Measurements from ENCODE around the gene GPC6.

Gene GPC6

GRCh38 chr13:94009701-94010100 is 783.1 kb downstream of the GPC6 start:
- no peak for FAIRE-seq

GRCh38 chr13:94014461-94014860 is 787.9 kb downstream of the GPC6 start:
- no peak for FAIRE-seq

DNA sequence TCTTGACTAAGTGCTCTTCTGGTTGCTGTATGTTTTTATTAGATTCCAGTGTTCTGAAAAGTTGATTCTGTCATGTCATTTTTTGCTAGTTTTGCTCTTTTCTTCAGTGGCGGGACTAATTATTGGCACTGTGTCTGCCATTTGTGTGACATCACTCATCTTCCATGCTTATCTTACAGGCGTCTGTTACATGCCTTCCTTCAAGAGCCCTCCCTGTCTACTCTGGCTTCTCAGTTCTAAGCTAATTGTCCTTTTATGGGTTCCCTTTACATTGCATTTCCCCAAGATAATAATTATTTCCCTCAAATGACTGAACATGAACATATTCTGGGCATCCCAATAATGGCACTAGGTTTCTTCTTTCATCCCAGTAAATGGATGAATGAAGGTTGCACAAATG is 793.8 kb downstream of the GPC6 start:
- no peak for FAIRE-seq

DNA sequence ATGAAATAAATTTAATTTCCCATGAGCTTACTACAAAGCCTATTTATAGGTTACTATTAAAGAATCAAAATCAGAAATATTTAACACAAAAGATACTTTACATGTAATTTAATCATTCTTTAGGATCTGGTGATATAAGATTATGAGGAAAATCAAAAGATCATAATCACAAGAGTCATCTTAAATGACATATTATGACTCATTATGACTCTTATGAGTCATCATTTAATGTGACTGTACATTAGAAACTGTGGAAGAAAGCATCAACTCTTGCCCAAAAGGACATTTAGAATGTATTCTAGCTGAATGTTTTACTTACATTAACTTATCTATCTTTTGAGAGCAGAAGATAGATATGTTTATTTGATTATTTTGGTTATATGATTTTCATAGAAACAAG is 794.2 kb downstream of the GPC6 start:
- no peak for FAIRE-seq

DNA sequence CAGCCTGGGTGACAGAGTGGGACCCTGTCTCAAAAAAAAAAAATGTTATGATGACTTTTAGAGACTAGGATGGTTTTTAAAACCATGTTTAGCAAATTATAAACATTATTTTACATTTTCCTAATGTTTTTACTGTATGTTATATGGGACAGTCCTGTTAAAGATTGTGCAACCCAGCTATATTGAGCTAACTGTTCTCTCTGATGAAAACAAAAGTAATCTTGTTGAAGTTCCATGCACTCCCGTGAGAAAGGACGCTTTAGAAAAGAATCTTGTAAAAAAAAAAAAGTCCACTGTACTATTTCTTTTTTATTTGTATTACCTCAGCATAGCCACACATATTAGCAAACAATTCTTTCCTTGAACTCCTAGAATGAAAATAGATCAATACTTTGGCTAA is 801.6 kb downstream of the GPC6 start:
- FAIRE-seq = no peak

DNA sequence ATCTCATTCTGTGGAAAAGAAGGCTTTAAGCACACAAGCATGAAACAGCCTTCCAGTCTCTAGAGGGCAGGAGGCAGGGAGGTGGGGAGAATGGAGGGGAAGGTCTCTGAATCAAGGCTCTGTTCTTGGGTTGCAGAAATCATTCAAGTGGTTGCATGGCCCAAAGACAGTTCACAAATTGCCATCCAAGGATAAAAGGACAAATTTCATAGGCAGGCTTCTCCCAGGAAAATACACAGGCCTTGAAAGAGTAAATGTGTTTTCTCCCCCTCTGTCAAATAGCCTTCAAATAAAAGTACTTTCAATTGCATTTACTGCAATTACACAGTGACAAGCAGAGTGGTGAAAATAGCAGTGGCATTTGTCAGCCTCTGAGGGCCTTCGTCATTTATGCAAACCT is 802.0 kb downstream of the GPC6 start:
- no peak for FAIRE-seq

GRCh38 chr13:94030415-94031119 is 804.0 kb downstream of the GPC6 start:
- no peak for FAIRE-seq

- FAIRE-seq = no peak
Measured at GRCh38 chr13:94031609-94032008, 805.0 kb downstream of the GPC6 start.

- FAIRE-seq = no peak
Measured at GRCh38 chr13:94033098-94033497, 806.5 kb downstream of the GPC6 start.

DNA sequence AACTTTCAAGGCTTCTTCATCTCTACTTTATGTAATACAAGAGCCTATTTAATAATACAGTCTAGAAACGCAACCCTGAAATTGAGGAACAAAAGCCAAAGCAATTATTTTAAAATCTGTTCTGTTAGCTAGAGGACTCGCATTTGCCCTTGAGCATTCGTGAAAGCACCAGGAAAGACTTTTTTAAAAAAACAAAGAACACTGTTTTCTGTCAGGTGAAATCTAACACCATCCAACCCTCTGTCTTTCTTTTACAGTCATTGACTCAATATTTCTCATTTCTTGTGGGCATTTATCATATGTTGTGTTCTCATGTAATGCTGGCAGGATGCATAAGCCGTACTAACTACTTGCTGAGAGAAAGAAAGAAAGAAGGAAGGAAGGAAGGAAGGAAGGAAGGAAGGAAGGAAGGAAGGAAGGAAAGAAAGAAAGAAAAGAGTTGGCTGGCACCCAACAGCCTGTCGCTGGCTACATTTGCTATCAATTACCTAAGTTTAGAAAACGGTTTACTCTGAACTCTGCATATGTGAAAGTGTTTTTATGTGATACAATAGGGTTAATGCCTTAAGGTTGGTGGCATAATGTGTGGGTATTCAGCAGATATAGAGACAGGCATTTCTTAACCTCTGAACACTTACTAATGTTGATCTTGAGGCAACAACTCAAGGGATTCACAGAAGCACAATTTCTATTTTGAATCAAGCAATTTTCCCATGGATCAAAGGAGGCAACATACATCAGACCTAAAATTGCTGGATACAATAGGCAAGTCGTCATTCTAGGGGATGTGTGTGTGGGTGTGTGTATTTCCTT is 807.4 kb downstream of the GPC6 start:
- no peak for FAIRE-seq

GRCh38 chr13:94050039-94050438 is 823.4 kb downstream of the GPC6 start:
- FAIRE-seq = no peak

- no peak for FAIRE-seq
Measured at GRCh38 chr13:94050686-94051085, 824.1 kb downstream of the GPC6 start.

DNA sequence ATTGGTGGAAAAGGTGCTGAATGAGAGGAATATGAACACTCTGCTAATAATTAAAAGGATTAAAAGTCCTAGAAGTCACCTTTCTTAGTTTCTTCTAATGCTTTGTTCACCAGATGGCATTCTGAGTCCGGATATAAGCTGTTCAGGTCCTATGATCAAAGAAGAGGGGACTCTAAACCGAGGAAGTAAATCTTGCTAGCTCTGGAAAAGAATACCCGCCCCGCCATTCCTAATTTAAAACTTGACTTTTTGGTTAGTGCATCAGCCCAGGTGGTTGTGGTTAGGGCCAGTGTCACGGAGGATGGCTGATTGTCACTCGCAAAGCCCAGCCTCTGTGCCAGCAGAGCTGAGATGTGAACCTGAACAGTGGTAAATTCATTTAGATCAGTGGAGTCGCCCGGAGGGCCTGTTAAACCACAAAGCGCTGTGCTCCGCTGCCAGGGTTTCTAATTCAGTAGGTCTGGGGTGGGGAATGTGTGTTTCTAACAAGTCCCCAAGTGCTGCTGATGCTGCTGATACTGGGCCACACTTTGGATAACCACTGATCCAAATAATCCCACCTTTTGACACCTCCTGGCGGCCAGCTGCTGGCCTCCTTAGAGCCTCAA is 827.5 kb downstream of the GPC6 start:
- no peak for FAIRE-seq

- FAIRE-seq = no peak
Measured at GRCh38 chr13:94056362-94056990, 829.9 kb downstream of the GPC6 start.

DNA sequence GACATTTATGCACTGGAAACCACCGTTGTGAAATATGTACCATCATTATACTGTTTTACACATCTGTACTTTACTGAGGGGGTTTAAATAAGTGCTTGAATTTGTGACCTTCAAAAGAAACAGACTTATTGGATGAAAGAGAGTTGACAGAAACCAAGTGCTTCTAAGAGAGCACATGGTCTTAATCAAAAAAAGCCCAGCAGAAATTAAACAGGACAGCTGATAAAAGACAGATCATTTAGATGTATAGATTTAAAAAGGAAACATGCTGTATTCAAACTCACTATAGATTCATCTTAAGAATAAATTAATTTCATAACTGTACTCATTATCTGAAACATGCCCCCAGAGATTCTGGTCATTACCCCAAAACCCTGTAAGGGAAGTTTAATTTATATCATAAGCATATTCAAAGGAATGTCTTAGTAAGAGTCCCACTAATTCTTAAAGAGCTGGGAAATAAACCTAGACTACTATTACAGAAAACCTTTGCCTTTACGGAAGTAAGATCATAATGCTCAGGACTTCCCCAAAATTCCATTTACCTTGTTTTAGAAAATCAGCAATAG is 831.1 kb downstream of the GPC6 start:
- no peak for FAIRE-seq

- no peak for FAIRE-seq
Measured at GRCh38 chr13:94058821-94059360, 832.3 kb downstream of the GPC6 start.

DNA sequence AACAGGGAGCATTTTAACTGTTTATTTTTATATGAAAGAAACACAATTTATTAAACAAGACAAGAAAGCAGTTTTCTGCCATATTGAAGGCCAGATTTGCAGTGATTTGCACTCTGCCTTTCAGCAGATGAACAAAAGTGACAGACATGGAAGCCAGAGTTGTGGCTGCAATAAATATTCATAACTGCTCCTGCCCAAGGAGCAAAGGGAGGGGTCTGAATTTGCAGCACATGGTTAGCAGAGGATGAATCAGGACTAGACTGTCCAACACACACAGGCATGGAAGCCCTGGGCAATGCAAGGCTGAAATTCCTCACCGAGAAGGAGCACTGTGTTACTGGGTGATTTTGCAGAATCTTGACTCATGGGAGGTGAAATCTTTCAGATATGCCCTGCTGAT is 834.7 kb downstream of the GPC6 start:
- no peak for FAIRE-seq

DNA sequence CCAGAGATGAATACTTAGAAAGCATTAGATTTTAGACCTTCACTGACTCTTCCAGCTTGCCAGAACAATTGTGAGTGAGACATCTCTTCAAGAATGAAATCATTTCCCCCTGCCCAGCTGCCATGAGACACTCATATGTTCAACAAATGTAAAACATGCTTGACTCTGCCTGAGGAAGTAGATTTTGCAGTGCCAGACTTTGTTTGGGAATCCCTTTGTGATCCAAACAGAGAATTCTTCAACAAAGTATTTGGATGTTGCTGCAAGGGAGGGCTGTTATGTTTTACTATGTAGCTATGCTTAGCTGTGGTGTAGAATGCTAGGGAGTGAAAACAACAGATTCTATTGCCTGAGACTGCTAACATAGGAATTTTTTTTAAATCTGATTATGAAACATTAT is 836.5 kb downstream of the GPC6 start:
- FAIRE-seq = no peak

GRCh38 chr13:94063848-94064247 is 837.2 kb downstream of the GPC6 start:
- no peak for FAIRE-seq

DNA sequence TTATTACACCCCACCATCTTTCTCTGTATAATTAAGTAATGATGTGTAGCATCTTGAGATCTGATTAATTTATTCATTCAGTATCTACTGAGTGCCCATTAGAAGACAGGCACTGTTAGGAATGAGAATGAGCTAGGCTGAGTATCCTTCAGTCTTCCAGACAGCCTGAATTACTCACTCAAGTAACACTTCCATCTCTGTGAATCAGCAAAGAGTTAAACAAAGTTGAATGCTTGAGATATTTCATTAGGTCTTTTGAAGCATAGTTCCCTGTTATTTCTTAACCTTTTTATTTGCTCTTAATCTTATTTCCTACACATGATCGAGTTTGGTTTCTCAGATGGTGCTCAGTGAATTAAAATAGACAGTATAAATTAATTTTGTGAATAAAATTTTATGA is 839.1 kb downstream of the GPC6 start:
- FAIRE-seq = no peak

GRCh38 chr13:94073007-94073744 is 846.6 kb downstream of the GPC6 start:
- FAIRE-seq = no peak

- no peak for FAIRE-seq
Measured at GRCh38 chr13:94079876-94080275, 853.3 kb downstream of the GPC6 start.
